ENCODE results near the gene CLCN6.

Gene CLCN6

GRCh38 chr1:11855430-11855829 lies 49.4 kb downstream of the CLCN6 start:
- no peak for DNase-seq (ENCODE audit: low read depth)

GRCh38 chr1:11856698-11857097 lies 50.7 kb downstream of the CLCN6 start:
- no peak for DNase-seq (ENCODE audit: low read depth)

- DNase-seq (ENCODE audit: low read depth) = no peak
These were observed 51.3 kb downstream of the CLCN6 start for GRCh38 chr1:11857164-11857851.

GRCh38 chr1:11858158-11858557 lies 52.2 kb downstream of the CLCN6 start:
- no peak for DNase-seq (ENCODE audit: low read depth)

DNA sequence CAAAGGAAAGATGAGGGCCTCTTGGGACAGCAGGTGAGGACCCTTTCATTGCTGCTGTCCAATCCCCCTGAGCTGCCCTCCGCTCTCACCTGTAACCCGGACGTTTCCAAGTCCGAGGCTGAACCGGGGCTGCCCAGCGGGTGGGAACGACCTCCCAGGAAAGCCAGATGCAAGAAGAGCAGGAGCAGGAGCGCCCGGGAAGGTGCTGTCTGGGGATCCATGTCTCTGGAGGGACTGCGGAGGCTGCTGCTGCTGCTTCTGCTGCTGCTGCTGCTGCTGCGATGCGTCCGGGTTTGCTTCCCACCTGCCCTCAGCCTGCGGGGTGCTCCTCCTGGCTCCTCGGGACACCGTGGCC lies 52.6 kb downstream of the CLCN6 start, which contains the start of gene NPPB:
TSS of gene NPPB (minus strand) at position 333 of the 355 bp plus-strand sequence. CDS start at position 221, 112 bp downstream.
- DNase-seq (ENCODE audit: low read depth) = no peak

- no peak for DNase-seq (ENCODE audit: low read depth)
These were observed 53.2 kb downstream of the CLCN6 start for GRCh38 chr1:11858968-11859871.

DNA sequence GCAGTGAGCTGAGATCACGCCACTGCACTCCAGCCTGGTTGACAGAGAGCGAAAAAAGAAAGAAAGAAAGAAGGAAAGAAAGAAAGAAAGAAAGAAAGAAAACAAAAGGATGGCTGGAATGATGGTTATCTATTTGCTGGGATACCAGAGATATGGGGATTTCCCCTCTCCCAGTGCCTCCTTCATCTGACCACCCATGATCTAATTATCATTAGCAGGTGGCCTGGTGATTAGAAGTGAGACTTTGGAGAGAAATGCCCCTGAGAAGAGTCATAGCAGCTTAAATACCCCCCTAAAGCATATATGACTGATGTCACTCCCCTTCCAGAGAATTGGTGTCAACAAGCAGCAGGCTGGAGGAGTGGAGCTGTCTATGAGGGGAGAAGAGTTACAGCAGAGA lies 54.1 kb downstream of the CLCN6 start:
- DNase-seq (ENCODE audit: low read depth) = no peak

DNA sequence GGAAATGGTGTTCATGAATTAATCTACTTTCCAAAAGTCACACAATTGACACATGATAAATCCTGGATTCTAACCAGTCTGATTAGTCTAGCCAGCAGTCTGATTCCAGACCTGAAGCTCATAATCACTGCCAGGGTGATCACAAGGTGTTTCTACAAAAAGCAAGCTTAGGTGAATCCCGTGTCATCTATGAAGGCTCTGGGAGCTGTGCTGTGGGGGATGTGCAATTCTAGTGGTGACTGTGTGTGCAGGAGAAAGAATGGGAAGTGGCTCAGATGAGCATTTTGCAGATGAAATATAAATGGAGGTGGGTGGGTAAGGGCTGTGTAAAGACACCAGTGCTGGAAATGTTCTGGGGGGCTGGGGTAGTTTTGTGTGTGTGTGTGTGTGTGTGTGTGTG lies 54.6 kb downstream of the CLCN6 start:
- no peak for DNase-seq (ENCODE audit: low read depth)

- DNase-seq (ENCODE audit: low read depth) = no peak
These were observed 56.9 kb downstream of the CLCN6 start for GRCh38 chr1:11862890-11863289.

- no peak for DNase-seq (ENCODE audit: low read depth)
These were observed 62.5 kb downstream of the CLCN6 start for GRCh38 chr1:11868331-11868980.

- no peak for DNase-seq (ENCODE audit: low read depth)
These were observed 63.1 kb downstream of the CLCN6 start for GRCh38 chr1:11869104-11869503.

DNA sequence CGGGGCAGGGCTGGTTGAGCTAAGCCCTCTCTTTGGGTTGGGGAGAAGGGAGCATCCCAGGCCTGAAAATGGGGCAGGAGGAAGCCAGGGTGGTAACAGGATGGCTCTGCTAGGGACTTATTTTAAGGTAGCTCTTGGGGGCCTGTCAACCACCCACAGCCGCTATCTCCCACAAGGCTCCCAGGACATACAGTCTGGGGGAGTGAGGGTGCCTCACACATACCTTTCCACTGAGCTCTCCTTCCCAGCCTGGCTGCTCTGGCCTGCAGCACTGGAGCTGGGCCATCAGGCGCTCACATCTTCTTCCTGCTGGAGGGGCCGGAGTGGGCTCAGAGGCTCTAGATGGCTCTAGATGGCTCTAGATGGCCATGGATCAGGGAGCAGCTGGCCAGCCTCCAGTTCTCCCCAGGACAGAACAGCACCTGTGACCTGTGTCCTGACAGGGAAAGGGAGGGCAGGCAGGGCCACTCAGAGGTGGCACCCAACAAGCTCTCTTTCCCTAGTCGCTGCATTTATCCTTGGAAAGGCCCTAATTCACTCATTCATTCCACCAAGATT lies 63.7 kb downstream of the CLCN6 start:
- no peak for DNase-seq (ENCODE audit: low read depth)

GRCh38 chr1:11872545-11872944 lies 66.6 kb downstream of the CLCN6 start:
- no peak for DNase-seq (ENCODE audit: low read depth)

DNA sequence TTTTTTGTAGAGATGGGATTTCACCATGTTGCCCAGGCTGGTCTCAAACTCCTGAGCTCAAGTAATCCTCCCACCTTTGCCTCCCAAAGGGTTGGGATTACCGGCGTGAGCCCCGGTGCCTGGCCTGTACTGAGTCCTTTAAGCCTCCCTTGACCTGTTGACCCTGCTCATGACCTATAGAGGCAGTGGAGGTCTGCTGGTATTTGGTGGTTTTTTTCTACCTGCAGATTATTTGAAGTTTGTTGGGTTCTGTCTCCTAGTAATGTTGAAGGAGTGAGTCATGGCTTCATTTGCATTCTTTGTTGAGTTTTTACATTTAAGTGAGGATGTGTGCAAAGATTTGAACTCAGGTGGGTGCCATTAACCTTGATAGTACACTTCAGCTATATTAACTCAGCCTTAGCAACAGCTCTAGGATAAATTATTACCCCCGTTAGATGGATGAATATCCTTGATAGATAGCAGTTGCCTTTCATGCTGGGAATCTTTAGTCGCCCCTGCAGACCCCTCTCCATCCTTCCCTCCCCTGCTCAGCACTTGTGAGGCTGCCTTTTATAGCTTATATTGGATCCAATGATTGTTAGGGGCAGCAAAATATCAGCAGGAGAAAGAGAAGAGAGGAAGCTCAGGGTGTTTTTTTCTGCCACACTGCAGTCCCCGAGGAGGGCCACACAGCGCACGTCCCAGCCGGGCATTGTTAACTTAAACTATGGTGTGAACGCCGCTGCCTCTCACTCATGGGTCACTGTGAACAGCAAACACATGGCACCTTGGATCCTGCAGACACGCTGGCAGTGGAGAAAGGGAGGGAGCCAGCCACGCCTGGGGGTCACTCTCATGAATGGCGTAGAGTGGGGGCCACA lies 67.6 kb downstream of the CLCN6 start:
- no peak for DNase-seq (ENCODE audit: low read depth)

- DNase-seq (ENCODE audit: low read depth) = no peak
These were observed 68.2 kb downstream of the CLCN6 start for GRCh38 chr1:11874258-11874562.

DNA sequence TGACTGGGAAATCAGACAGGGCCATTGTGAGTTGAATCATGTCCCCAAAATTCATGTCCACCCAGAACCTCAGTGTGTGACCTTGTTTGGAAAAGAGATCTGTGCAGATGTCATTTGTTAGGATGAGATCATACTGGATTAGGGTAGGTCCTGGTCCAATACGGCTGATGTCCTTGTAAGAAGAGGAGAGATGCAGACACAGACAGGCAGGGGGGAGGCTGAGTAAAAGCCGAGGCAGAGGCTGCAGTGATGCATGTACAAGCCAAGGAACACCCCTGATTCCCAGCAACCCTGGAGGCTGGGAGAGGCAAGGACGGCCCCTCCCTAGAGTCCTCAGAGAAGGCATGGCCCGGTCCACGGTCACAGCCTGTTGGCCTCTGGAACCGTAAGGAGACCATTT lies 68.6 kb downstream of the CLCN6 start:
- no peak for DNase-seq (ENCODE audit: low read depth)

DNA sequence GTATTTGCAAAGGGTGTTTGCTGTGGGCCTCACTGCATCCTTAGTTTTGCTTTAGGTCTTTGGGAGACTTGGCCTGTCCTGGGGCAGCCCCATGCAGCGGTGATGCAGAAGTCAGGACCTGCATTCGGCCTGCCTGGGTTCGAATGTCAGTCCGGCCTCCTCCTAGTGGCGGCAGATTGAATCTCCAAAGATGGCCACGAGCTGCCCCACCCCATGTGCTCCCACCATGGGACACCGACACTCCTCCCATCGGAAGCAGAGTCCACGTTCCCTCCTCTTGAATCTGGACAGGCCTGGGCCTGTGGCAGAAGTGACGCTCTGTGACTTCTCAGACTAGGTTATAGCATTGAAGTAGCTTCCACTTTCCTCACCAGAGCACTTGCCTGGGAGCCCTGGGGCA lies 69.1 kb downstream of the CLCN6 start:
- DNase-seq (ENCODE audit: low read depth) = no peak

- DNase-seq (ENCODE audit: low read depth) = no peak
These were observed 71.1 kb downstream of the CLCN6 start for GRCh38 chr1:11877074-11877473.

DNA sequence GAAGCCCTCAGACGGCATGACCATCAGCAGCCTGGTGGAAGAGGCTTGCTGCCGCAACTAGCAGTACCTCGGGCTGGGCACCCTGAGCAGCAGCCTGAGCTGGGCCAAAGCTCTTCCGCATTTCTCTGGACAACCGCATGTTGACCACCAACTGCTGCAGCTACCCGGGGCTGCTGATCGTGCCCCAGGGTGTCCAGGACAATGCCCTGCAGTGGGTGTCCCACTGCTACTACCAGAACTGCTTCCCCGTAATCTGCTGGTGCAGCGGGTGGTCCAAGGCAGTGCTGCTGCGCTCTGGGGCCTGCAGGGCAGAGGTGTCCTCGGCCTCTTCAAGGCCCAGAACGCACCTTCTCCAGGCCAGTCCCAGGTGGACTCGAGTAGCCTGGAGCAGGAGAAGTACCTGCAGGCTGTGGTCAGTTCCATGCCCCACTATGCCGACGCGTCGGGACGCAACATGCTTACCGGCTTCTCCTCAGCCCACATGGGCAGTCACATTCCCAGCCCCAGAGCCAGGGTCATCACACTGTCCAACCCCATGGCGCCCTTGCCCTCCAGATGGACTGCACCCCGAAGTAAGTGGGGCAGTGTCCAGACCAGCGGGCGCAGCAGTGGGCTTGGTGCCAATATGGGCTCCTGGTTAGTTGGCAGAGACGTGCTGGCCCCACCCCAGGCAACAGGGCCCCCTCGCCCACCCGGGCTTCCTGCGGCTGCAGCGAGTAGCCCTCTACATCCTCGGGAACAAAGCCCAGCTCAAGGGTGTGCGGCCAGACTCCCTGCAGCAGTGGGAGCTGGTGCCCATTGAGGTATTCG lies 72.3 kb downstream of the CLCN6 start:
- no peak for DNase-seq (ENCODE audit: low read depth)

DNA sequence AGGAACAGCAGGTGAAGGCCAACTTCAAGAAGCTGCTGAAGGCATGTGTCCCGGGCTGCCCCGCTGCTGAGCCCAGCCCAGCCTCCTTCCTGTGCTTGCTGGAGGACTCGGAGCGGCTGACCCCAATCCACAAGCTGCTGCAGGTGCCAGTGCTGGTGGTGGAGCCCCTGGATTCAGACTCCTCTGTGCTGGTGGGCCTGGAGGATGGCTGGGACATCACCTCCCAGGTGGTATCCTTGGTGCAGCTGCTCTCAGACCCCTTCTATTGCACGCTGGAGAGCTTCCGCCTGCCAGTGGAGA lies 72.8 kb downstream of the CLCN6 start:
- no peak for DNase-seq (ENCODE audit: low read depth)

All from stromal cell of bone marrow (primary cell).